ENCODE measurements around the gene OR7G2.

- no peak for TF ChIP-seq CTCF (IDR thresholded peaks at IDR 0.05; ENCODE audit: insufficient read depth, low read length)
- TF ChIP-seq GABPA (IDR thresholded peaks at IDR 0.05; ENCODE audit: low read depth), result no peak
- TF ChIP-seq REST (IDR thresholded peaks at IDR 0.05; ENCODE audit: insufficient replicate concordance, low read depth), result no peak
- no peak for TF ChIP-seq SPI1 (IDR thresholded peaks at IDR 0.05; ENCODE audit: borderline replicate concordance, low read depth)
- TF ChIP-seq POLR2AphosphoS5 (IDR thresholded peaks at IDR 0.05; ENCODE audit: low read depth), result no peak
These were observed 39.6 kb upstream of the OR7G2 start for GRCh38 chr19:9146882-9147281.
